ENCODE measurements around the gene MAP2K1.
"Not testable (repeated sequence)": the region's sequence is repeated elsewhere in the genome, so short reads cannot be mapped to it uniquely, and the experiment has no call there.

GRCh38 chr15:66348530-66348929 is 38.2 kb upstream of the MAP2K1 start:
- TF ChIP-seq ZNF514 (tag by site-specific recombination; IDR thresholded peaks at IDR 0.05); SP2 (tag by site-specific recombination; IDR thresholded peaks at IDR 0.05); ZNF791 (tag by site-specific recombination; IDR thresholded peaks at IDR 0.05); ZNF776 (tag by site-specific recombination; IDR thresholded peaks at IDR 0.05; ENCODE audit: borderline replicate concordance); ZNF692 (tag by site-specific recombination; IDR thresholded peaks at IDR 0.05): not testable (repeated sequence)
